MM.1S (cell line): ENCODE data around the gene TIMM17B.

Experiments
- DNase-seq: peaks from one replicate; pipeline ENCODE4 v3.0.0-alpha.2; 2015
- H2AFZ ChIP-seq: fragments of 300-600 bp; sonication (generic); 2 replicates; pipeline ENCODE4 v1.6.0; 2016; ENCODE audit warnings: antibody characterized with exemption, low read length
- H3F3A ChIP-seq: fragments of 300-600 bp; sonication (generic); 2 replicates; pipeline ENCODE4 v1.6.1; 2016; ENCODE audit warnings: mild to moderate bottlenecking, antibody characterized with exemption, low read length, moderate library complexity, mixed read lengths; ENCODE audit not compliant: insufficient read depth
- H3K27ac ChIP-seq: fragments of 300-600 bp; sonication (generic); 2 replicates; pipeline ENCODE4 v1.5.1; 2016; ENCODE audit warnings: mild to moderate bottlenecking, low read length
- H3K27me3 ChIP-seq: fragments of 300-600 bp; sonication (generic); replicated peaks from 2 replicates; pipeline ENCODE4 v1.6.0; 2016; ENCODE audit warnings: low read length; ENCODE audit not compliant: insufficient read depth
- H3K36me3 ChIP-seq: fragments of 300-600 bp; sonication (generic); replicated peaks from 2 replicates; pipeline ENCODE4 v1.6.1; 2016; ENCODE audit warnings: mild to moderate bottlenecking, low read length, mixed read lengths; ENCODE audit not compliant: insufficient read depth
- H3K4me1 ChIP-seq: fragments of 300-600 bp; sonication (generic); 2 replicates; pipeline ENCODE4 v1.6.1; 2016; ENCODE audit warnings: low read length, mixed read lengths
- H3K4me2 ChIP-seq: fragments of 300-600 bp; sonication (generic); 2 replicates; pipeline ENCODE4 v1.6.0; 2016; ENCODE audit warnings: low read depth, low read length
- H3K4me3 ChIP-seq: fragments of 300-600 bp; sonication (generic); 2 replicates; pipeline ENCODE4 v1.5.1; 2016; ENCODE audit warnings: low read length, mixed read lengths
- H3K79me2 ChIP-seq: fragments of 300-600 bp; sonication (generic); 2 replicates; pipeline ENCODE4 v1.6.1; 2016; ENCODE audit warnings: mixed run types, low read length, mixed read lengths
- H3K9ac ChIP-seq: fragments of 300-600 bp; sonication (generic); 2 replicates; pipeline ENCODE4 v1.6.1; 2016; ENCODE audit warnings: low read length, mixed read lengths
- H3K9me2 ChIP-seq: fragments of 300-600 bp; sonication (generic); replicated peaks from 2 replicates; pipeline ENCODE4 v1.6.1; 2016; ENCODE audit warnings: mild to moderate bottlenecking, low read length, mixed read lengths; ENCODE audit not compliant: insufficient read depth
- H3K9me3 ChIP-seq: fragments of 300-600 bp; sonication (generic); replicated peaks from 2 replicates; pipeline ENCODE4 v1.6.1; 2016; ENCODE audit warnings: mild to moderate bottlenecking, low read length, mixed read lengths; ENCODE audit not compliant: insufficient read depth
- H4K20me1 ChIP-seq: fragments of 300-600 bp; sonication (generic); 2 replicates; pipeline ENCODE4 v1.6.1; 2016; ENCODE audit warnings: mild to moderate bottlenecking, low read length, moderate library complexity, mixed read lengths; ENCODE audit not compliant: insufficient read depth
- EZH2 ChIP-seq: fragments of 300-600 bp; sonication (generic); optimal IDR thresholded peaks from 2 replicates; pipeline ENCODE3; 2017; ENCODE audit warnings: low read depth, mild to moderate bottlenecking, antibody characterized with exemption, low read length, mixed read lengths
- EZH2phosphoT487 ChIP-seq: fragments of 300-600 bp; sonication (generic); IDR thresholded peaks from 2 replicates; pipeline ENCODE4 v1.6.1; 2018; ENCODE audit warnings: antibody characterized with exemption, low read length
- TF ChIP-seq, protein P1 (sequence below): fragments of 300-600 bp; sonication (generic); IDR thresholded peaks from 2 replicates; pipeline ENCODE4 v1.5.1; 2016; ENCODE audit warnings: antibody characterized with exemption, low read length, mixed read lengths

TIMM17B gene

DNA sequence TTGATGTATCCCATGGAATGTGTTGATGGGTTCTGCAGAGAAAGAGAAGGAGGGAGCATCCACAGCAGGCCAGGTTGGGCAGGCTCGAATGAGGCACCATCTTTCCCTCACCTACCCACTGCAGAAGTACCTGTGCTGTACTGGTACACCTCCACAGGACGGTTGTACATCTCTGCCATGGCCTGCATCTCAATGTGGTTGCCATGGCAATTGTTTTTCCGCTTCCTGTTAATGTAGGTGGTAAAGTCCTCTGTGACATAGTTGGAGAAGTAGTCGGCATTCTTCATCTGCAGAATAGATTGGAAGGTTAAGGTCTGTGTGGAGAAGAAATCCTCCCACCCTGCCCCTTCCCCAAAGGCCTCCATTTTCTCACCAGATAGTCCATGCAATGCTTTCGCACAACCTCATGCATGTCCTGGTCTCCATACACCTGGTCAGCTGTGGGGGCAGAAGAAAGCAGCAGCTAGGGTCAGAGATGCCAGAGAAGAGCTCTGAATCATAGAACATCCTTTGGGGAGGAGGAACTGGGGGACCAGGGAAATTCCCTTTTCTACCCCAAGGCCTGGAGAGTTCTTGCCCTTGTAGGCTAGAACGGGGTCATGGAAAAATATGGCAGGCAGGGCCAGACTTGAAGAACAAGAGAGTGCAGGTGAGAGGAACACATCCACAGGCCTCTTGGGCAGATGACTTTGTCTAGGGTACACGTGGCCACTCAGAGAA, 37.2 kb upstream of the TIMM17B start:
- H3K79me2 ChIP-seq = peaks cover 45% of the 10 kb centered on the region
- peaks cover 57% of the 10 kb centered on the region for H3K4me1 ChIP-seq
- no peak overlapping the region for H3K4me2 ChIP-seq
- no peaks in the 10 kb centered on the region for H4K20me1 ChIP-seq
- no peak overlapping the region; the same call in 1 of the 2 replicates for H3K9ac ChIP-seq
- H3K27ac ChIP-seq = peak overlapping the region; percentile 92
- no peaks in the 10 kb centered on the region for H3K9me2 ChIP-seq
- no peaks in the 10 kb centered on the region for H3K9me3 ChIP-seq
- no peak overlapping the region for H3K4me3 ChIP-seq
- TF ChIP-seq EZH2 = no peak
- H3K36me3 ChIP-seq = no peaks in the 10 kb centered on the region
- H2AFZ ChIP-seq = no peak overlapping the region
- H3K27me3 ChIP-seq = no peaks in the 10 kb centered on the region
- no peak for DNase-seq
- H3F3A ChIP-seq = peaks cover 52% of the 10 kb centered on the region

DNA sequence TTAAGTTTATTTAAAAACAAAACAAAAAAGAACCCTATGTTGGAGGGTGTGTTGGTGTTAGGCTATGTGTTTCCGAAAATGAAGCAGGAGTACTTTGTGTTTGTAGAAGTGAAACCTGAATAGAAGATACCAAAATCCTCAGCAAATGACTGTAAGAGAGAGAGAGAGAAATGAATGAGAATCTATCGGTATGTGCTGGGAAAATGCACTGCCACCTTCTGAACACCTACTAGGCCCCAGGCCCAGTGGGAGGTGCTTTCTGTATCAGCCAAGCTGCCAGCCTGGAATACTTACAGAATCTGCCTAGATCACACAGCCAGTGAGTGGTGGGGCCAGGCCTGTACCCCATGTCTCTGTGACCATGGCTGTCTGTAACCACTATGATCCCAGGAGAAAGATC, 36.2 kb upstream of the TIMM17B start:
- Histone ChIP-seq H3K36me3 (no peaks in the 10 kb centered on the region), H4K20me1 (no peaks in the 10 kb centered on the region), H3K27ac (peak overlapping the region; percentile 92), H3K9ac (peak overlapping the region; percentile 29), H3K4me3 (no peak overlapping the region), H2AFZ (no peak overlapping the region), H3K79me2 (peaks cover 45% of the 10 kb centered on the region), H3K9me3 (no peaks in the 10 kb centered on the region), H3K4me2 (peak overlapping the region; percentile 27; the same call in 1 of the 2 replicates), H3F3A (peaks cover 43% of the 10 kb centered on the region), H3K9me2 (no peaks in the 10 kb centered on the region), H3K4me1 (peaks cover 48% of the 10 kb centered on the region), H3K27me3 (no peaks in the 10 kb centered on the region)
- peak; percentile 28 for DNase-seq
- TF ChIP-seq, protein P1, sequence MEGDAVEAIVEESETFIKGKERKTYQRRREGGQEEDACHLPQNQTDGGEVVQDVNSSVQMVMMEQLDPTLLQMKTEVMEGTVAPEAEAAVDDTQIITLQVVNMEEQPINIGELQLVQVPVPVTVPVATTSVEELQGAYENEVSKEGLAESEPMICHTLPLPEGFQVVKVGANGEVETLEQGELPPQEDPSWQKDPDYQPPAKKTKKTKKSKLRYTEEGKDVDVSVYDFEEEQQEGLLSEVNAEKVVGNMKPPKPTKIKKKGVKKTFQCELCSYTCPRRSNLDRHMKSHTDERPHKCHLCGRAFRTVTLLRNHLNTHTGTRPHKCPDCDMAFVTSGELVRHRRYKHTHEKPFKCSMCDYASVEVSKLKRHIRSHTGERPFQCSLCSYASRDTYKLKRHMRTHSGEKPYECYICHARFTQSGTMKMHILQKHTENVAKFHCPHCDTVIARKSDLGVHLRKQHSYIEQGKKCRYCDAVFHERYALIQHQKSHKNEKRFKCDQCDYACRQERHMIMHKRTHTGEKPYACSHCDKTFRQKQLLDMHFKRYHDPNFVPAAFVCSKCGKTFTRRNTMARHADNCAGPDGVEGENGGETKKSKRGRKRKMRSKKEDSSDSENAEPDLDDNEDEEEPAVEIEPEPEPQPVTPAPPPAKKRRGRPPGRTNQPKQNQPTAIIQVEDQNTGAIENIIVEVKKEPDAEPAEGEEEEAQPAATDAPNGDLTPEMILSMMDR = no peak

DNA sequence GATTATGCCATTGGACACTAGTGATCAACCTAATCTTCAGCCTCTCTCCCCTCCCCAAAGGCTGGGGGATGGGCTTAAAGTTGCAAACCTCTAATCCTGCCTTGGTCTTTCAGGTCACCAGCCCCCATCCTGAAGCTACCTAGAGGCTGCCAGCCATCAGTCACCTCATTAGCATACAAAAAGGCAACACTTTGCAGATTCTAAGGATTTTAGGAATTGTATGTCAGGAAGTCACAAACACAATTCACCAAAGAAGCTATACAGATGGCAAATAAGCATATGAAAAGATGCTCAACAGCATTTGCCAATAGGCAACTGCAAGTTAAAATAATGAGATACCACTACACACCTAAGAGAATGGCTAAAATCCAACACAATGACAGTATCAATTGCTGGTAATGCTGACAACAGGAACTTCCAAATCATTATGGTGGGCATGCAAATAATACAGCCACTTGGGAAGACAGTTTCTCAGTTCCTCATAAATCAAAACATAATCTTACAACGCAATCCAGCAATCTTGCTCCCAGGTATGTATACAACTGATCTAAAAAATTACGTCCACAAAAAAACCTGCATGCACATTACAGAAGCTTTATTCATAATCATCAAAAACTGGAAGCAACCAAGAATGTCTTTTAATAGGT, 30.3 kb upstream of the TIMM17B start:
- Histone ChIP-seq H3K79me2 (peaks cover 62% of the 10 kb centered on the region), H3K4me1 (peaks cover 9% of the 10 kb centered on the region), H2AFZ (no peak overlapping the region), H3K4me3 (no peak overlapping the region), H4K20me1 (no peaks in the 10 kb centered on the region), H3K9me2 (no peaks in the 10 kb centered on the region), H3K36me3 (no peaks in the 10 kb centered on the region), H3K9ac (no peak overlapping the region), H3F3A (no peaks in the 10 kb centered on the region), H3K27me3 (no peaks in the 10 kb centered on the region), H3K4me2 (no peak overlapping the region), H3K9me3 (no peaks in the 10 kb centered on the region), H3K27ac (no peak overlapping the region)
- TF ChIP-seq EZH2phosphoT487 (no peak), EZH2 (no peak)
- TF ChIP-seq, protein P1 = no peak
- no peak for DNase-seq

DNA sequence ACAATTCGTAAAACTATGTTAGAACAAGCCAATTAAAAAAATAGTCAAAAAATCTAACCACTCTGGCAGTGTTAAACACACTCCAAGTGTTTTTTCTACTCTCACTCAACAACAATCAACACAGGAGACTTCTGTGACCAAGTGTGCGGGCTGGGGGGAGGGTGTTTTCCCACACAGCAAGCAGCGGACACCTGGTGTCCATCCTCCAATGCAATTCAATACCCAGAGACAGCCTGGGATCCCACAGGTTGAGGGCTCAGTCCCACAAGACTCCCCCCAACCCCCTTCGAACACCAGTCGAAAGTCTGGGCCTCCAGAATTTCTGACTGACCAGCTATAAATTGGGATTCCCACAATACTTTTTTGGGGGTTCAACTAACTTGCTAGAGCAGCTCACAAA, 29.6 kb upstream of the TIMM17B start:
- TF ChIP-seq EZH2phosphoT487 = no peak
- no peak for TF ChIP-seq EZH2
- TF ChIP-seq, protein P1 = no peak
- DNase-seq = no peak
- no peaks in the 10 kb centered on the region for H3K9me3 ChIP-seq
- no peak overlapping the region for H3K4me2 ChIP-seq
- no peaks in the 10 kb centered on the region for H3F3A ChIP-seq
- H3K27me3 ChIP-seq = no peaks in the 10 kb centered on the region
- no peak overlapping the region for H3K4me3 ChIP-seq
- H3K79me2 ChIP-seq = peaks cover 63% of the 10 kb centered on the region
- no peak overlapping the region for H3K9ac ChIP-seq
- no peaks in the 10 kb centered on the region for H4K20me1 ChIP-seq
- no peaks in the 10 kb centered on the region for H3K36me3 ChIP-seq
- no peak overlapping the region for H3K27ac ChIP-seq
- H2AFZ ChIP-seq = no peak overlapping the region
- H3K9me2 ChIP-seq = no peaks in the 10 kb centered on the region
- peaks cover 7% of the 10 kb centered on the region for H3K4me1 ChIP-seq
